HepG2 (cell line): ENCODE data around the gene CLIP2. TPM values are rescaled to one million over a fixed set of nuclear protein-coding genes. Genes with fewer than 3 reads are reported as not detected.
A peak's percentile ranks its signal among the peaks of the same experiment; 100 is the strongest.

ENCODE experiments used
- ATAC-seq: fragments of 200-7000 bp; cut with Tn5 transposase; 3 replicates; pipeline ENCODE4 v1.9.1; 2020; ENCODE audit warnings: mild to moderate bottlenecking, moderate library complexity
- BruUV-seq: library from RNA; stranded (reverse); fragments of 400-500 nt; replicated peaks from 2 replicates; lab custom pipeline; 2021; lab: Mats Ljungman, UMichigan
- CTCF ChIA-PET: fragments of 300-600 bp; formaldehyde crosslinking; extraction: SDS; loops from one replicate; lab custom pipeline; 2021; ENCODE audit warnings: low total read pairs, inconsistent platforms, low intra/inter-chr PET ratio; lab: Yijun Ruan, JAX
- POLR2A ChIA-PET: fragments of 350-600 bp; sonication (Branson Sonifier 250); formaldehyde crosslinking; loops from one replicate; lab custom pipeline; 2020; ENCODE audit warnings: antibody characterized with exemption, inconsistent platforms; lab: Yijun Ruan, JAX
- DNase-seq: peaks from one replicate; pipeline ENCODE4 v3.0.0-alpha.2; 2015; ENCODE audit warnings: low spot score
- FAIRE-seq: peaks from 3 replicates; lab custom pipeline; 2011; peaks lifted over from hg19 to GRCh38; lab: Jason Lieb, UNC
- H2AFZ ChIP-seq: one replicate; pipeline ENCODE4 v1.6.1; 2011; ENCODE audit warnings: low read length, inconsistent platforms
- H3K27ac ChIP-seq: fragments of 300-600 bp; 3 replicates; pipeline ENCODE4 v1.8.0; 2011; ENCODE audit warnings: mixed run types, mild to moderate bottlenecking, mixed read lengths, low read length, inconsistent platforms; ENCODE audit not compliant: insufficient read depth; ENCODE audit errors: extremely low read length
- H3K27me3 ChIP-seq, 2 experiments: fragments of 200-600 bp in 1 of 2; 2 replicates in 1 of 2; 3 replicates in 1 of 2; pipeline versions ENCODE4 v1.6.0 to v1.8.0; 2011; ENCODE audit warnings: low read length in 2 of 2, mild to moderate bottlenecking in 2 of 2, moderate library complexity in 2 of 2, inconsistent platforms in 1 of 2; ENCODE audit not compliant: insufficient read depth in 2 of 2, control insufficient read depth in 1 of 2
- H3K36me3 ChIP-seq, 2 experiments: fragments of 200-600 bp in 1 of 2; replicated peaks in 1 of 2; 2 replicates in 1 of 2; 3 replicates in 1 of 2; pipeline versions ENCODE4 v1.5.1 to v1.8.0; 2011; ENCODE audit warnings: low read length in 2 of 2, inconsistent platforms in 1 of 2; ENCODE audit not compliant: insufficient read depth in 2 of 2, control insufficient read depth in 1 of 2
- H3K4me1 ChIP-seq: 2 replicates; pipeline ENCODE4 v1.5.1; 2012; ENCODE audit warnings: low read length, inconsistent platforms; ENCODE audit not compliant: insufficient read depth
- H3K4me2 ChIP-seq: 2 replicates; pipeline ENCODE4 v1.6.0; 2011; ENCODE audit warnings: low read depth, low read length, inconsistent platforms
- H3K4me3 ChIP-seq, 3 experiments: fragments of 200-600 bp in 1 of 3; sonication (generic), shearing (Covaris generic) in 1 of 3; replicated peaks in 1 of 3; 2 replicates each; pipeline ENCODE4 v1.5.1; 2011 to 2016; ENCODE audit warnings: low read length in 3 of 3, inconsistent platforms in 2 of 3, low read depth in 2 of 3, mild to moderate bottlenecking in 2 of 3, control low read depth in 1 of 3, mixed read lengths in 1 of 3; ENCODE audit not compliant: insufficient read depth in 1 of 3
- H3K79me2 ChIP-seq: one replicate; pipeline ENCODE4 v1.6.1; 2011; ENCODE audit warnings: low read length, inconsistent platforms; ENCODE audit not compliant: insufficient read depth
- H3K9ac ChIP-seq: 2 replicates; pipeline ENCODE4 v1.6.0; 2011; ENCODE audit warnings: mild to moderate bottlenecking, low read depth, low read length, inconsistent platforms; ENCODE audit not compliant: insufficient read depth
- H3K9me3 ChIP-seq: 2 replicates; pipeline ENCODE4 v1.5.1; 2012; ENCODE audit warnings: mild to moderate bottlenecking, low read length
- H4K20me1 ChIP-seq: 2 replicates; pipeline ENCODE4 v1.6.0; 2011; ENCODE audit warnings: inconsistent platforms, mild to moderate bottlenecking, low read length, moderate library complexity; ENCODE audit not compliant: insufficient read depth
- DMTF1 ChIP-seq: sonication (generic); formaldehyde crosslinking; IDR thresholded peaks from 2 replicates; pipeline ENCODE4 v1.4.0; 2020; ENCODE audit warnings: mild to moderate bottlenecking, missing genetic modification reagents
- ZNF768 ChIP-seq: sonication (generic); formaldehyde crosslinking; IDR thresholded peaks from 2 replicates; pipeline ENCODE4 v1.4.0; 2020; ENCODE audit warnings: missing genetic modification reagents
- ZNF770 ChIP-seq: sonication (generic); formaldehyde crosslinking; IDR thresholded peaks from 2 replicates; pipeline ENCODE4 v1.5.0; 2020; ENCODE audit warnings: mild to moderate bottlenecking, missing genetic modification reagents
- WGBS: methylation state at CpG from one replicate; pipeline ENCODE4 v1.1.6; 2017; ENCODE audit warnings: low lambda C conversion rate; 5-methylcytosine and 5-hydroxymethylcytosine counted together
- in situ Hi-C: cut with HindIII; loops from 2 replicates; pipeline ENCODE4 v1.10.0; 2017; ENCODE audit warnings: low pct_unique_long_range_greater_than_20kb; ENCODE audit not compliant: extremely low pct_ligation_motif_present
- intact Hi-C: fragments of 100-400 bp; cut with micrococcal nuclease; formaldehyde crosslinking; loops from one replicate; pipeline ENCODE4 v1.10.0; 2022; ENCODE audit not compliant: unreplicated experiment
- polyA plus RNA-seq, 8 experiments: library from polyadenylated mRNA; depleted of rRNA in 3 of 8; stranded (reverse) in 7 of 8; unstranded in 1 of 8; fragments of >200 nt; fragmentation: Illumina TruSeq in 4 of 8; extraction: Trizol in 4 of 8; gene quantifications; 2 replicates each; pipeline versions ENCODE4 v1.2.1 to v1.2.3, GENCODE V29; 2011 to 2016; ENCODE audit warnings: low read depth in 4 of 8, missing spikeins in 1 of 8, mixed read lengths in 1 of 8; ENCODE audit not compliant: insufficient read depth in 1 of 8
- total RNA-seq, 5 experiments: library from RNA; depleted of rRNA; stranded (reverse); fragments of >200 nt; fragmentation: Illumina TruSeq; extraction: Trizol; gene quantifications; 2 replicates each; pipeline ENCODE4 v1.2.3, GENCODE V29; 2016; ENCODE audit warnings: low read depth in 1 of 5

The CLIP2 gene
- total and polyA plus RNA-seq, 2 of the 13 experiments (the other 11 are each of a cell fraction or from before 2014, with no cell fraction given) = 6.5 to 17.4 TPM

DNA sequence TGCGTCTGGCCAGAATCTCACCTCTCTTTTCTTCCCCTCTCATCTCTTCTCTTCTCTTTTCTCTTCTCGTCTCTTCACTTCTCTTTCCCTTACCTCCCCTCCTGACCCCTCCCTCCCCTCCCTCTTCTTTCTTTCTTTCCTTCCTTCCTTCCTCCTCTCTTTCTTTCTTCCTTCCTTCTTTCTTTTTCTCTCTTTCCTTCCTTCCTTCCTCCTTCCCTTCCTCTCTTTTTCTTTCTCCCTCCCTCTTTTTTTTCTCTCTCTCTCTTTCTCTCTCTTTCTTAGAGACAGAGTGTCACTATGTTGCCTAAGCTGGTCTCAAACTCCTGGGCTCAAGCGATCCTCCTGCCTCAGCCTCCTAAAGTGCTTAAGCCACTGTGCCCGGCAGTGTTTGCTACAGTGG, 159.9 kb downstream of the CLIP2 start:
- 52% methylated on average over 4 of the region's 4 CpGs for WGBS
- no TSS peak for BruUV-seq
- H3K9ac ChIP-seq = no peak overlapping the region
- no peak overlapping the region for H3K4me3 ChIP-seq
- 0 out of 5 replicates have a peak, but pooled peaks cover 0 to 5% of the 10 kb centered on the region in 2 experiments for H3K27me3 ChIP-seq
- no peaks in the 10 kb centered on the region for H3K36me3 ChIP-seq
- in situ Hi-C loops = no loop called here
- TF ChIP-seq ZNF770 (CRISPR knock-in tag) = 0 out of 2 replicates have a peak, but pooled peaks have one; percentile 1
- TF ChIP-seq ZNF768 (CRISPR knock-in tag) = no peak
- no peak for TF ChIP-seq DMTF1 (CRISPR knock-in tag)
- TF ChIP-seq, all 625 proteins: peak for 1
- intact Hi-C loops = no loop called here
- H3K4me2 ChIP-seq = no peak overlapping the region
- CTCF ChIA-PET = interaction anchor here (0.7 to 2.5 kb wide), 2 partner anchors 31 to 96 kb away, joined by 3 to 13 read pairs; no protein-coding TSS in a partner anchor
- H3K4me1 ChIP-seq = peaks cover 33% of the 10 kb centered on the region
- H3K9me3 ChIP-seq = no peaks in the 10 kb centered on the region
- H3K27ac ChIP-seq = no peak overlapping the region
- no peaks in the 10 kb centered on the region for H4K20me1 ChIP-seq
- POLR2A ChIA-PET = no interaction called here
- ATAC-seq (no peak), DNase-seq (no peak), FAIRE-seq (no peak)
- H2AFZ ChIP-seq = no peak overlapping the region
- H3K79me2 ChIP-seq = no peaks in the 10 kb centered on the region
